Cardiac fibroblast (primary cell): ENCODE results near the gene CNTN1.

Experiments
- DNase-seq, 2 donors: peaks; one replicate each; pipeline versions ENCODE4 v3.0.0 to v3.0.0-alpha.2; 2010; ENCODE audit warnings: low read depth in 2 of 2
- H3K4me3 ChIP-seq, 2 donors: replicated peaks in 1 of 2; 1 replicate in 1 of 2; 2 replicates in 1 of 2; pipeline ENCODE4 v1.5.1; 2011; ENCODE audit warnings: low read depth in 2 of 2, low read length in 2 of 2, mild to moderate bottlenecking in 2 of 2, moderate library complexity in 1 of 2
- CTCF ChIP-seq: IDR thresholded peaks from one replicate; pipeline ENCODE4 v1.5.1; 2011; ENCODE audit warnings: low read depth, mild to moderate bottlenecking, low read length, inconsistent platforms

The CNTN1 gene

GRCh38 chr12:40692765-40693206 is 547 bp downstream of the CNTN1 start:
- no peak for DNase-seq
- H3K4me3 ChIP-seq = no peak overlapping the region
- no peak for TF ChIP-seq CTCF

GRCh38 chr12:40693207-40693821 is 1.1 kb downstream of the CNTN1 start:
- H3K4me3 ChIP-seq = no peak overlapping the region
- TF ChIP-seq CTCF = no peak

GRCh38 chr12:40697566-40698259 is 5.5 kb downstream of the CNTN1 start:
- TF ChIP-seq CTCF = no peak
- DNase-seq = no peak
- no peak overlapping the region for H3K4me3 ChIP-seq

More at GRCh38 chr12:40693207-40693821, 1.1 kb downstream of the CNTN1 start:
- DNase-seq = peak in 1 of 2 donors; percentile 0

GRCh38 chr12:40701756-40702155 is 9.5 kb downstream of the CNTN1 start:
- DNase-seq = no peak
- TF ChIP-seq CTCF = no peak

GRCh38 chr12:40711121-40711520 is 18.9 kb downstream of the CNTN1 start:
- no peak for DNase-seq
- H3K4me3 ChIP-seq = no peak overlapping the region
- no peak for TF ChIP-seq CTCF

More at GRCh38 chr12:40701756-40702155, 9.5 kb downstream of the CNTN1 start:
- no peak overlapping the region for H3K4me3 ChIP-seq

- H3K4me3 ChIP-seq = no peak overlapping the region
- no peak for TF ChIP-seq CTCF
Measured at GRCh38 chr12:40714636-40715035, 22.4 kb downstream of the CNTN1 start.

More at GRCh38 chr12:40714636-40715035, 22.4 kb downstream of the CNTN1 start:
- DNase-seq = no peak
